GM21786 (cell line): Measurements from ENCODE around the gene PEX5L.
"Not testable (repeated sequence)": the region's sequence is repeated elsewhere in the genome, so short reads cannot be mapped to it uniquely, and the experiment has no call there.

Source experiments
- ATAC-seq: cut with Tn5 transposase; IDR thresholded peaks from one replicate; pipeline ENCODE4 v1.9.1; 2021; ENCODE audit not compliant: unreplicated experiment

PEX5L gene

DNA sequence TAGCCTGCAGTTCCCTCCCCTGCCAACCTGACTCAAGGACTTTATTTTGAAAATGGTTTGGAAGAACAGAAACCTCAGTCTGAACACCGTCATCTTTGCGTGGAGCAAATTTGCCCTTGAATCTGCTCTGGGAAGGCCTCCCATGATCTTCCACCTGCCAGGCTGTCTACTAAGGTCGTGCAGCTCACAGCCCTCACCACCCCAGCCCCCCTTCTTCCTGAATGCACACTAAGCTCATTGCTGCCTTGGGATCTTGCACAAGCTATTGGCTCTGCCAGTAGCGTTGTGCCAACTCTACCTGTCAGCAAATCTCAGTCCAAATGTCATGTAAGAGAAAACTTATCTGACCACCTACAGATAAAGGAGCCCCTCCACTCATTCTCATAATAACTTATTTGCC is 242.4 kb downstream of the PEX5L start:
- ATAC-seq: no peak

GRCh38 chr3:179791793-179792192 is 244.9 kb downstream of the PEX5L start:
- ATAC-seq: no peak

- ATAC-seq: no peak
These were observed 247.7 kb downstream of the PEX5L start for GRCh38 chr3:179788996-179789395.

DNA sequence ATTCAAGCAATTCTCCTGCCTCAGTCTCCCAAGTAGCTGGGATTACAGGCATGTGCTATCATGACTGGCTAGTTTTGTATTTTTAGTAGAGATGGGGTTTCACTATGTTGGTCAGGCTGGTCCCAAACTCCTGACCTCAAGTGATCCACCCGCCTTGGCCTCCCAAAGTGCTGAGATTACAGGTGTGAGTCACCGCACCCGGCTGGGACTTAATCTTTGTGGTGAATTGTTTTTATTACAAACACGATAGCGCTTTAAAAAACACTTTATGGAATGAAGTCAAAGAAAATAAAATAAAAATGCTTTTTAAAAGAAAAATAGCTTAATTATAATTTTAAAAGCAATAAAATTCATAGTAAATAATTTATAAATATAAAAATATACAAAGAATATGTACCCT is 253.9 kb downstream of the PEX5L start:
- not testable (repeated sequence) for ATAC-seq

DNA sequence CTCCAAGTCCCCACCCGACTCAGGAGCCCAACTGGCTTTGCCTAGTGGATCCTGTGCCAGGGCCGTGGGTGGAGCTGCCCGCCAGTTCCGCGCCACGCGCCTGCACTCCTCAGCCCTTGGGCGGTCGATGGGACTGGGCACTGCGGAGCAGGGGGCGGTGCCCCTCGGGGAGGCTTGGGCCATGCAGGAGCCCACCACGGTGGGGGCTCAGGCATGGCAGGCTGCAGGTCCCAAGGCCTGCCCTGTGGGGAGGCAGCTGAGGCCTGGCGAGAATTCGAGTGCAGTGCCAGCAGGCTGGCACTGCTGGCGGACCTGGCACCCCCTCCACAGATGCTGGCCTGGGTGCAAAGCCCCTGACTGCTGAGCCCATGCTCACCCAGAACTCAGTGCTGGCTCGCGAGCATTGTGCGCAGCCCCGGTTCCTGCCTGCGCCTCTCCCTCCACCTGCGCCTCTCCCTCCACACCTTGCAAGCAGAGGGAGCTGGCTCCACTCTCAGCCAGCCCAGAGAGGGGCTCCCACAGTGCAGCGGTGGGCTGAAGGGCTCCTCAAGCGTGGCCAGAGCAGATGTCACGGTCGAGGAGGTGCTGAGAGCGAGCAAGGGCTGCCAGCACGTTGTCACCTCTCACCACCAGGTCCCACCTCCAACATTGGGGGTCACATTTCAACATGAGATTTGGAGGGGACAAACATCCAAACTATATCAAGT is 261.2 kb downstream of the PEX5L start:
- no peak for ATAC-seq

DNA sequence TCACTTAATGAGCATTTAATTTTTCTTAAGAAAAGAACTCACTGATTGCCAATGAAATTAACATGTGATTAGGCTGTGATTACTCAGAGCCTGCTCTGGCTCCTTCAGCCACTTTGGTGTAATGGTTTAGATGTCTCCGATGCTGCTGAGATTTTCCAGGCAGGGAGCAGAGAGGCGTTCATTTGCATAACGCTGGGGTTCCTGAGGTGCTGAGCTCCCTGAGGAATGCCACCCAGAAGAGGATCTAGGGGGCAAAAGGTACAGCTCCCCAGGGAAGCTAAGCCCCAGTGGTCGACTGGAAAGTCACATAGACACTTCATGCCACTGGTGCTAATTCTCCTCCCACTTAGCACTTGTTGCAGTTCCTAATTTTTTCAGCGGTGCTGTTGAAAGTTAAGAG is 264.4 kb downstream of the PEX5L start:
- ATAC-seq: no peak

GRCh38 chr3:179771797-179772196 is 264.9 kb downstream of the PEX5L start:
- ATAC-seq: no peak

DNA sequence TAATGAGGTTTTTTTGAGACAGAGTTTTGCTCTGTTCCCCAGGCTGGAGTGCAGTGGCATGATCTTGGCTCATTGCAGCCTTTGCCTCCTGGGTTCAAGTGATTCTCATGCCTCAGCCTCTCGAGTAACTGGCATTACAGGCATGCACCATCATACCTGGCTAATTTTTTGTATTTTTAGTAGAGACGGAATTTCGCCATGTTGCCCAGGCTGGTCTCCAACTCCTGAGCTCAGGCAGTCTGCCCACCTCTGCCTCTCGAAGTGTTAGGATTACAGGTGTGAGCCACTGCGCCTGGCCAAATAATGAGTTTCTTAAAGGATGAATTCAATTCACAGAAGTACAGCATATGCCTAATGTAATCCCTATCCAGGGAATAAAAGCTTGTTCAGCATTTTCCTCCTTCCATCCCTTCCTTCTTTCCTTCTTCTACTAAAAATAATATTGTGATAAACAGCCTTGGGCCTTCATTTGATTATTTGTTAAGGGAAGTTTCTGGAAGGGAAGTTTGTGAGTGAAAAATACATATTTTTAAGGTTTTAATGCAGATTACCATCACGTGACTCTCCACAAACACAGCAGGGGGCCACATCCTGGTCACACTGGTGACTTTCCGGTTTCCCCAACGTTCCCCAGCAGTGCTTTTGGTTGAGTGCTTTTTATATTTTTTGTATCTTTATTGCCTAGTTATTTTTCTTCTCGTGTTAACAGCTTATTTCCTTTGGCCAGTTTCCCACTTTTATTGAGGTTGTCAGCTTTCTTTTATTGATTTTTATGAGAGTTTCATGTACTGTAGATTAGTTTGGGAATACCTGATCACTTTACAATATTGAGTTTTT is 267.1 kb downstream of the PEX5L start:
- ATAC-seq: no peak

DNA sequence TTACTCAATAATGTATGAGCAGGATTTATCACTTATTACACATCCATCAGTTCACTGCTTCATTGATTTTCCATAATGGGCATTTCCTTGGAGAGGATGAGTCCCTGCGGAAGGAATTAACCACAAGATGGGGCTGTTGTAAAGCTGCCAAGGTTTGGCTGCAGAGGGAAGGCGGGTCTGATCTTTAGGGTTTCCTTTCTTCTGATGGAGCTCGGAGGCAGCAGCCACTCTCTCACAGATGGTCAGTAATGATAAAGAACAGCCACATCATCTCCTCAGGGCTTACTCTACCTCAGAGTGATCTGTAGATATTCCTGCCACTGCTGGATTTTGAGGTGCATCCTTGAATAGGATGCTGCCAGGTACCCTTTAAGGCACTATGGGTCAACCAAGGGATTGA is 268.7 kb downstream of the PEX5L start:
- no peak for ATAC-seq

DNA sequence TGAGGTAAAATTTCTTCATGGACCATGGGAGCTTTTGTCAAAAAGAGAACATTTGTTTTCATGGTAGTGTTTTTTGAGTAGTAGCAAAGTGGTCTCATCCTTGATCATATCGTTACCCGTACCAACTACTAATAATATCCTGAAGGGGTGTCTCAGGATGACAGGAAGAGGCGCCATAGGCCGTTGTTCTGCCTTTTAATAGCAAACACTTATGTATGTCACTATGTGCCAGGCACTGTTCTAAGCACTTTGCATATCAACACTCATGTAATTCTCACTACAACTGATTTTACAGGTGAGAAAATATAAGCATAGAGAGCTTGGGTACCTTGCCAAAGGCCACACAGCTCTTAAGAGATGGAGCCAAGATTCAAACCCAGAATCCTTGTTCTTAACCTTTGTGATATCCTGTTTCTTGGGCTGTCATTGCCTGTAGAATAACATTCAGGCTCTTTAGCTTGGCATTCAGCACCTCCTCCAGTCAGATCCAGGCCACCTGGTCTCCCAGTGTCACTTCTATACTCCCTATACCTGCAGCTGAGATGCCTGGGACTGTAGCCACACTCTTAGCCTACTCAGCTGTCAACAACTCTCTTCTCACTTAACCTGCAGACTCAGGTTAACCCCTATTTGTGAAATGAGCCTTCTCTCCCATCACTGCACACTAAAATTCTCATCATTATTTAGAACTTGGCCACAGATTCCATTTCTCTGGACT is 270.2 kb downstream of the PEX5L start:
- ATAC-seq: no peak

DNA sequence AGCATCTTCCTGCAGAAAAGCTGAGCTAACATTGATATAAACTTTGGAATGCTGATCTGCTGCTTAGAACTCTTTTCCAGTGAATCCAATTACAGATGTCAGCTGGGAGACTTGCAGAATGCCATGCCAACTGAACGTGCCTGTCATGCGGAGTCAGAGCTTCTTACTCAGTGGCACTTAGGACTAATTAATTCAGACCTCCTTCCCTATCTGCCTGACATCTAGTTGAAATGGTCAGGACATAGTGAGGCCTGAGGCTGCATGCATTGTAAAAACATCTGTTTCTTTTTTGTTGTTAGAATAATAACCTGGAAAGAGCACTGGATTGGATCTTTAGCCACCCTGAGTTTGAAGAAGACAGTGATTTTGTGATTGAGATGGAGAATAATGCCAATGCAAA is 271.3 kb downstream of the PEX5L start:
- ATAC-seq: no peak

GRCh38 chr3:179760944-179761343 is 275.8 kb downstream of the PEX5L start:
- ATAC-seq: no peak

DNA sequence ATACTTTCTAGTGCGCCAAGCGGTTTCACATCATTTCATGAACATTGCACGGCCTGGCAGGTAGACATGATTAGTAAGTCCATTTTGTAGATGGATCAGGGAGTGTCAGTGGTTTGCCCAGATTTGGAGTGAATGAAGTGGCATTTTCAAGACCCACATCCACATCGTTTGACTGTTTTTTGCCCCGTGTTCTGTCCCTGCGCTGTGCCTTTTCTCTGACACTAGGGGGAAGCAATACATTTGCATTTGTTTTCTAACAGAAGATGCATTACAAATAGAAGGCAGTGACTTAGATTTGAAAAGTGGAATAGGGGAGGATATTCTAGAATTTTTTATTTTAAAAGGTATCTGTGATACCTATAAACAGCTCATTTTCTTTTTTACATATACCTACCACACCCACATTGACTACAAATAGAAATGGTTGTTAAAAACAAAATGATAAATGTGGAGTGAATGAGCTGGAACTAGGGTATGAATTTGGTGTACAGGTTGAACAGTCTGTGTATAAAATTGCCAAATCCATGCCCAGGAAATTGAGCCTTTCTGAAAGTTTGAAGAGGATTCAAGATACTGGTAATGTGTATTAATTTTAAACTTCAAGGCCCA is 285.9 kb downstream of the PEX5L start:
- peak; percentile 62 for ATAC-seq

DNA sequence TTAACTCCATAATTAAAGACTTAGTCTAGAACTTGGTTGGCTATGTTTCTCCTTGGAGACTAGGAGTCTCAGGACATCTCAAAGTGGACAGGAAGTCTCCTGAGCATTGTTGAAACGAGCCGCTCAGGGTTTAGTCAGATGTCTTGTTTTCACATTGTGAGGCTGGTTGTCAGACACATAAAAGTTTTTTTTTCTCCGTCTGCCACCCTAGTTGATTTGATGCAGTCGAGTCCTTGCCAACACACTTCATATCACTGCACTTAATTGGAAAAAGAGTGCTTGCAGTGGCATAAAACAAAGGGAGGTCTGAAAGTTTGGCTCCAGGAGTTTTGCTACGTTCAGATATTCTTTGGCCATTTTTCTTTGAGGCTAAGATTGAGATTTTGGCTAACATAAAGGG is 291.0 kb downstream of the PEX5L start:
- no peak for ATAC-seq

DNA sequence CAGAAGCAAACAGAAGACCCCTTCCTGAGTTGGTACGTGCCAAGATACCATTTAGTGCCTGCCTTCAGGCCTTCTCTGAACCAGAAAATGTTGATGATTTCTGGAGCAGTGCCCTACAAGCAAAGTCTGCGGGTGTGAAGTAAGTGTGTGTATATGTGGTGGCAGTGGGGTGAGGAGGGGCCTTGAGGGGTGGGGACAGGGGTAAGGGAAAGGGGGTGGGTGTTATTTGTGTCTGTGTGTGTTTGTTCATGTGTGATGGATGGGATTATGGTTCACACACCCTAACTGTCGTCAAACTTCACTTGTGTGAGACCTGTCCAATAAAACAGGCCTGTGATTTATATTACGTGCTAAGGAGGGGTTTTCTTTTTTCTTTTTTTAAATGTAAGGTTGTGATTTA is 291.7 kb downstream of the PEX5L start:
- ATAC-seq: no peak
